SKM-1 treated with dmso at 0.1 percent for 144 hours (cell line): ENCODE data around the gene NSRP1.
"Not testable (repeated sequence)": the region's sequence is repeated elsewhere in the genome, so short reads cannot be mapped to it uniquely, and the experiment has no call there.

Source experiments
- DNase-seq: peaks from one replicate; lab custom pipeline; 2025; ENCODE audit not compliant: unreplicated experiment; lab: John Stamatoyannopoulos, UW

Gene NSRP1

GRCh38 chr17:30117675-30118081 is 1.1 kb downstream of the NSRP1 start:
- no peak for DNase-seq

DNA sequence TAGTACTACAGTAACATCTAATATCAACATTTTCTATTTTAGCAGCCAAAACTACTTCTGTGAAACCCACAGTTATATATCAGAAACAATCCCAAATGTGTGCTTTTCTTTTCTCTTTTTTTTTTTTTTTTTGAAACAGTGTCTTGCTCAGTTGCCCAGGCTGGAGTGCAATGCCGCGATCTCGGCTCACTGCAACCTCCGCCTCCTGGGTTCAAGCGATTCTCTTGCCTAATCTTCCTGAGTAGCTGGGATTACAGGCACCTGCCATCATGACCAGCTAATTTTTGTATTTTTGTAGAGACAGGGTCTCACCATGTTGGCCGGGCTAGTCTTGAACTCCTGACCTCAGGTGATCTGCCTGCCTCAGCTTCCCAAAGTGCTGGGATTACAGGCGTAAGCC is 2.0 kb downstream of the NSRP1 start:
- DNase-seq = not testable (repeated sequence)

DNA sequence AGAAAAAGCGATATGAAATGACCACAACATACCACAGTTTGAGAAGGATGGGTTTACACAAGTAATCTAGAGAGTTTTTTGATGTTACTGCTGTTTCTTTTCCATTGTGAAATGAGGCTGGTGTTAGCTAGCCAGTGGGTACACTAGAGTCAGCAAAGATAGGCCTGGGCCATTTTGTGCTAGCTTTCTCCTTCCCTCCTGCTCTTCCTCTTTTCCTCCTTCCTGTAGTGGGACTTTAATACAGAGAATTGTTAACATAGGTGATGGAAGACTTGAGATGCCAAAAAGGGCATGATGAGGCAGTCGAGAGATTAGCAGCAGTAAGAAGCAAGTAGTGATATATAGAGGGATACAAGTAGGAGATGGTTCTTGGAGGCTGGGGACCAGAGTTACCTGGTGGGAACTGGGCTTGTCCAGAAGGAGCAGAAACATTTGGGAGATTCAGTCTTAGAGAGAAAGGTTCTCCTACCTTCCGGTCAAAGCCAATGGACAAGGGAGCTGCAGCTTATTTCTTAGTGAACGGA is 7.7 kb downstream of the NSRP1 start:
- DNase-seq = no peak

GRCh38 chr17:30130121-30130520 is 13.5 kb downstream of the NSRP1 start:
- DNase-seq = no peak

GRCh38 chr17:30132615-30133014 is 16.0 kb downstream of the NSRP1 start:
- no peak for DNase-seq

DNA sequence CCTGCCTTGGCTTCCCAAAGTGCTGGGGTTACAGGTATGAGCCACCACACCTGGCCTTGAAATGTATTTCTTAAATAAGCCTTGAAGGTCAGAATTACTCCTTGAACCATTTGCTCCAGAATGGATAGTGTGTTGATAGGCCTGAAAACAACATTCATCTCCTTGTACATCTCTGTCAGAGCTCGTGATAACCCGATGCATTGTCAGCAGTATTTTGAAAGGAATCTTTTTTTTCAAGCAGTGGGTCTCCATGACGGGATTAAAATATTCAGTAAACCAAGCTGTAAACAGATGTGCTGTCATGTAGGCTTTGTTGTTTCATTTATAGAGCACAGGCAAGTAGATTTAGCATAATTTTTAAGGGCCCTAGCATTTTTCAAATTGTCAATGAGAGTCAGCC is 16.6 kb downstream of the NSRP1 start:
- no peak for DNase-seq

GRCh38 chr17:30134551-30134950 is 17.9 kb downstream of the NSRP1 start:
- DNase-seq = no peak

- no peak for DNase-seq
Observed at GRCh38 chr17:30137158-30137557, 20.5 kb downstream of the NSRP1 start.

DNA sequence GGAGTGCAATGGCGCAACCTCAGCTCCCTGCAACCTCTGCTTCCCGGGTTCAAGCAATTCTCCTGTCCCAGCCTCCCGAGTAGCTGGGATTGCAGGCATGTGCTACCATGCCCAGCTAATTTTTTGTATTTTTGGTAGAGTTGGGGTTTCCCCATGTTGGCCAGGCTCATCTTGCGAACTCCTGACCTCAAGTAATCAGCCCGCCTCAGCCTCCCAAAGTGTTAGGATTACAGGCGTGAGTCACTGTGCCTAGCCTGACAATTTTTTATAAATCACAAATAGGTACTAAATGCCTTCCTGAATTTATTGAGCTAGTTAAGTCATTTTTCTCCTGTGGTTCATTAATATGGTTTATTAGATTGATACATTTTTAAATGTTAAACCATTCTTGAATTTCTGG is 31.2 kb downstream of the NSRP1 start:
- not testable (repeated sequence) for DNase-seq

DNA sequence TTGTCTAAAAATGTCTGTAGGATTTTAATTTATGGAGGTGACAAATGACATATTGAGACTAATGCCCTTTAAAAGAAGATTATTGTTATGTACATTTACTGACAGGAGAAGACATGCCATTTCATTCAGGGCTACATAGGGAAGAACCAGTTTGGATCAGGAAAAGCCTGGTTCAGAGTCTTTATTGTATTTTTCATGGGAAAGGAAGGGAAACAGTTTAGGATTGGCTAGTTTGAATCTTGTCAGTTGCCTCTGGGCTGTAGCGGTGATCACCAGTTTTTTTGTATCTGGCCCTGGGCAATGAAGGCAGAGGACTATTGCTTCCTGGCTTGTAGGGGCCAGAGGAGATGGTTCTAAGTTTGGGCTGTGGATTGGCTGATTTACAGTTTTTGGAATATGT is 31.8 kb downstream of the NSRP1 start:
- DNase-seq = no peak

DNA sequence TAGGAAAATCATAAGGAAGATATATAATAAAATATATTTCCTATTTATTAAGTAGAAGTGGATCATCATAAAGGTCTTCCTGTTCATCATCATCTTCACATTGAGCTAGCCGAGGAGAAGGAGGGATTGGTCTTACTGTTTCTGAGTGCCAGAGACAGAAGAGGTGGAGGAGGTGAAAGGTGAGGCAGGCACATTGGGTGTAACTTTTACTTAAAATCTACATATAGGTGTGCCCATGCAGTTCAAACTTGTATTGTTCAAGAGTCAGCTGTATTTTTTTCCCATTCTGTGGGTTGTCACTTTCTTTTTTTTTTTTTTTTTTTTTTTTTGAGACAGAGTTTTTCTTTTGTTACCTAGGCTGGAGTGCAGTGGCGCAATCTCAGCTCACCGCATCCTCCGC is 34.9 kb downstream of the NSRP1 start:
- no peak for DNase-seq

- no peak for DNase-seq
Observed at GRCh38 chr17:30153463-30153862, 36.8 kb downstream of the NSRP1 start.

- DNase-seq = no peak
Observed at GRCh38 chr17:30155389-30155788, 38.8 kb downstream of the NSRP1 start.

GRCh38 chr17:30158896-30159625 is 42.4 kb downstream of the NSRP1 start:
- DNase-seq = no peak

GRCh38 chr17:30160419-30161172 is 44.0 kb downstream of the NSRP1 start:
- DNase-seq = no peak

DNA sequence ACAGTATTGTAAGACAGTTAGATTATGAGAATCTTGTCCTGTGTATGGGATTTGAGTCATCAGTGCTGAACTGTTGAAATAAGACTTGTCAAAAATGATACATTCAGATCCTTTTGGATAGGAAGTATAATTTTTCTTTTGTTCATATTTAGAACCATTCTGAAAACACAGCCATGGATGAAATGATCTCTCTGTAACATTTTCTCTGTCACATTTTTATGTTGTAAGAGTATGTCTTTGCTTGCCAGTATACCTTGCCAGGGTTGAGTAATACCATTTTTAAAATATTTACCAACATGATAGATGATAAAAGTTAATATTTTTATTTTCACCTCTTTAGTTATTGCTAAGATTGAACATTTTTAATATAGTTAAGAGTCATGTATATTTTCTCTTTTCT is 45.0 kb downstream of the NSRP1 start:
- DNase-seq = no peak

DNA sequence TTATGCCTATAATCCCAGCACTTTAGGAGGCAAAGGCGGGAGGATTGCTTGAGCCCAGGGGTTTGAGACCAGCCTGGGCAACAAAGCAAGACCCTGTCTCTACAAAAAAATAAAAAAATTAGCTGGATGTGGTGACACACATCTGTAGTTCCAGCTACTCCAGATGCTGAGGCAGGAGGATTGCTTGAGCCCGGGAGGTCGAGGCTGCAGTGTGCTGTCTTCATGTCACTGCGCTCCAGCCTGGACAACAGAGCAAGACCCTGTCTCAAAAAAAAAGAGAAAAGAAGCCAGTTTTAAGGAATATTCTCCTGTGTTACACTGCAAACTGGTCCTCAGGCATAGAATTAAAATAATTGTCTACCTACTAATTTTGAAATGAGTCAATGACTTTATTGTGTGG is 47.9 kb downstream of the NSRP1 start:
- DNase-seq = no peak

DNA sequence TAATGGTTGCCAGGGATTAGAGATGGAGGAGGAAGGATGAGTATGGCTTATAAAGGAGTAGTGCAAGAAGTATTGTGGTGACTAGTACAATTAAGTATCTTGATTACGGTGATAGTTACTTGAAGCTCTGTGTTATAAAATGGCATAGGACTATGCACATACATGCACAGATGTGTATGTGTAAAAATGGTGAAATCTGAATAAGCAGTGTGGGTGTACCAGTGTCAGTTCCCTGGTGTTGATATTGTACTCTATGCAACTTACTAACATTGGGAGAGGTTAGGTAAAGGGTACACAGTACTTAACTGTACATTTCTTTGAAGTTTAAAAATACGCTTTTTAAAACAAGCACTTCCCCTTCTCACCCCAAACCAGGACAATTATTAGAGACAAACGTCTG is 48.5 kb downstream of the NSRP1 start:
- no peak for DNase-seq

- DNase-seq = no peak
Observed at GRCh38 chr17:30165960-30166359, 49.3 kb downstream of the NSRP1 start.

- no peak for DNase-seq
Observed at GRCh38 chr17:30170415-30170987, 53.9 kb downstream of the NSRP1 start.

DNA sequence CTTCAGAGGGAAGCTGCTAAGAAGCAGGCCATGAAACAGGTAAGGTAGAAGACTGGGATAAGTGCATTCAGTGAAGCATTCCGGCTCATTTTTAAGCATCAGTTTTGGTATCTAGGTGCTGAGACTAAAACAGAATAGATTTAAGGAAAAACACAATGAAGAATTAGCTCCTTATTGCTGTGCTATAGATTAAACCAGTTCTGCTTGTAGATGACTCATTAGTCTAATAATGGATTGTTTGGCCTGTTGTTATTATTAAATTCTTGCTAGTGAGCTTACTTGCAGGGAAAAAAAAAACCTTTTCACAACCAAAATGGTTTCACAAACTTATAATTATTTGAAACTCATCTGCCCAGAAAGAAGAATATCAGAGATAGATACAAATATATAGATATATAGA is 55.9 kb downstream of the NSRP1 start:
- no peak for DNase-seq

GRCh38 chr17:30173649-30174048 is 57.0 kb downstream of the NSRP1 start:
- DNase-seq = no peak
